GM19328 (cell line): ENCODE measurements around the gene AP1M1.
"Not testable (repeated sequence)": the region's sequence is repeated elsewhere in the genome, so short reads cannot be mapped to it uniquely, and the experiment has no call there.

ENCODE experiments used
- ATAC-seq: cut with Tn5 transposase; IDR thresholded peaks from one replicate; pipeline ENCODE4 v1.9.1; 2021; ENCODE audit warnings: mild to moderate bottlenecking, moderate library complexity; ENCODE audit not compliant: unreplicated experiment

AP1M1 gene

DNA sequence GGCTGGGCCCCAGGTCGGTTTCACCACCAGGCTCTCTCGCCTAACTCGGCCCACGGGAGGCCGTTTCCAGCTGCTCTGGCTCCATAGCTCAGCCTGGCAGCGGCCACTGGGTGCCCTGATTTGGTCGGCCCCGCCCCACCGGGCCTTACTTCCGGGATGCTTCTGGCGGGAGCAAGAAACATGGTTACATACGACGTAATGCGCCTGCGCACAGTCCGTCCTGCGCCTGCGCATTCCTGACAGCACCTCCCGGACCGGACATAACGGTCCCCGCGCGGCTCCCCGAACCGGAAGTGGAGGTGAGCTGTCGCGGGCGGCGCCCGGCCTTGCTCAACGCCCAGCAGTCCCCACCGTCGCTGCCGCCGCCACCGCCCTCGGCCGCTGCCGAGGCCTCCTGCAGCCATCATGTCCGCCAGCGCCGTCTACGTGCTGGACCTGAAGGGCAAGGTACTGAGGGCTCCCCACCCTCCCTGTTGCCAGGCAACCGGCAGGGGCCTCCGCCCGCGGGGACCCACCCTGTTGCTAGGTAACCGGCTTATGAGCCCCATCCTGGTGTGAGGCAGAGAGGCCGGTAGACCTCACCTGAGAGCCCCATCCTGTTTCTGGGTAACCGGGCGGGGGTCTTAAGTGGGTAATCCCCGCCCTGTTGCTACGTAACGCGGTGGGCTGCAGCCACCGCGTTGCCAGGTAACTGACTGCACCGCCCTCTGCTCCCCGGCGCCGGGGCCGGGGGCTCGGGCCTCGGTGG lies at the start of gene AP1M1:
Gene AP1M1 (plus strand): TSS at position 290 of the 748 bp plus-strand sequence. CDS start 116 bp downstream, at position 406.
- peak; percentile 76 for ATAC-seq

GRCh38 chr19:16148443-16149229 lies 49.1 kb upstream of the AP1M1 start:
- no peak for ATAC-seq

DNA sequence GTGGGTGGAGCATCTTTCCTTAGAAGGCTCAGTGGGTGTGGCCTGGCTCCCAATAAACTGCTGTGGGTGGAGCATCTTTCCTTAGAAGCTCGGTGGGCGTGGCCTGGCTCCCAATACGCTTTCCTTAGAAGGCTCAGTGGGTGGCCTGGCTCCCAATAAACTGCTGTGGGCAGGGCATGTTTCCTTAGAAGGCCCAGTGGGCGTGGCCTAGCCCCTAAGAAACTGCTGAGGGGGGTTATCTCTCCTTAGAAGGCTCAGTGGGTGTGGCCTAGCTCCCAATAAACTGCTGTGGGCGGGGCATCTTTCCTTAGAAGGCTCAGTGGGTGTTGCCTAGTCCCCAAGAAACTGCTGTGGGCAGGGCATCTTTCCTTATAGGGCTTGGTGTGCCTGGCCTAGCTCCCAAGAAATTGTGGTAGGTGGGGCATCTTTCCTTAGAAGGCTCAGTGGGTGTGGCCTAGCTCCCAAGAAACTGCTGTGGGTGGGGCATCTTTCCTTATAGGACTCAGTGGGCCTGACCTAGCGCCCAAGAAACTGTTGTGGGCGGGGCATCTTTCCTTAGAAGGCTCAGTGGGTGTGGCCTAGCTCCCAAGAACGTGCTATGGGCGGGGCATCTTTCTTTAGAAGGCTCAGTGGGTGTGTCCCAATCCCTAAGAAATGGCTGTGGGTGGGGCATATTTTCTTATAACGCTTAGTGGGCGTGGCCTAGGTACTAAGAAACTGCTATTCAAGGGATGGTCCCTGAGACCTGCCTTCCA lies 44.0 kb upstream of the AP1M1 start:
- no peak for ATAC-seq

DNA sequence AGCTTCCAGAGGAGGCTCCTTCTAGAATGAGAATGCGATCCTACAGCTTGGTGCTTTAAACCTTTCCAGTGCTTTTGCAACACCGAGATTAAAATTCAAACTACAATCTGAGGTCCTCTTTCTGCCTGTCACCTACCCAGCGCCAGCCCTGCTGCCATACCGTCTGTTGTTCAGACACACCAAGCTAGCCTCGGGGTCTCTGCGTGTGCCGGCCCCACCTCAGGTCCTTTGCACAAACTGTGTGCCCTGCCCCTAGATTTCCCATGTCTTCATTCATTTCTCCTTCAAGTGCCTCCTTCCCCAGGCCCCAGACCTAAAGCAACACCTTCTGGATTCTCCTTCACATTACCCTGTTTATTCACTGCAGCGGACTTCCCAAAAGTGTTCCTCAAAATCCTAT lies 43.2 kb upstream of the AP1M1 start:
- ATAC-seq, result no peak

DNA sequence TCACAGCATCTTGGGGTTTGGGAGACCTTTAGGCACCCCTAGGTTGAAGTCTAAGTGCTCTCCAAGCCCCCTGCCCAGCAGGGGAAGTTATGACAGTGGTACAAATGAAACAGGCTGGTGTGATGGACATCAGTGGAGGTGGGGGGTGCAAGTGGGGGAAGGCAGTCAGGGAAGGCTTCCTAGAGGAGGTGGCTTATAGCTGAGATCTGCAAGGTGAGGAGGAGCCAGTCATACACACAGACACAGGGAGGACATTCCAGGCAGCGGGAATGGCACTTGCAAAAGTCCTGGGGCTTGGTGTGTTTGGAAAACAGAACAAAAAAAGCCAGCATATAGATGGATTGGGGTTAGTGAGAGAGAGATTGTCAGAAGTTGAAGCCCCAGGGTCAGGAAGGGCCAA lies 42.6 kb upstream of the AP1M1 start:
- no peak for ATAC-seq

GRCh38 chr19:16156904-16157303 lies 40.8 kb upstream of the AP1M1 start:
- no peak for ATAC-seq

DNA sequence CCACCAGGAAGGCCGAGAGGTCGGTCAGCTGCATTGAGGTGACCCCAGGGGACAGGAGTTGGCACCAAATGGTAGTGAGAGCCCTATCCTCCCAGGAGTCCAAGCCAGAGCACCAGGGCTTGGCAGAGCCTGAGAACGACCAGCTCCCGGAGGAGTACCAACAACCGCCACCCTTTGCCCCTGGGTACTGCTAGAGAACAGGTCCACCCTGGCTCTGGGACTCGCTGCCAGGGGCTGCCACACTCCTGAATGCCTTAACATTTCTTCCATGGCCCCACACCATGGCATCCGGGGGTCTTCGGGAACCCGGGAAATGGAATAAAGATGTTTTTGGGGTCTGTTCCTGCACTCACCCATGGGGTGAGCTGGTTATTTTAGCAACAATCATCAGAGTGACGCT lies 40.1 kb upstream of the AP1M1 start:
- no peak for ATAC-seq

DNA sequence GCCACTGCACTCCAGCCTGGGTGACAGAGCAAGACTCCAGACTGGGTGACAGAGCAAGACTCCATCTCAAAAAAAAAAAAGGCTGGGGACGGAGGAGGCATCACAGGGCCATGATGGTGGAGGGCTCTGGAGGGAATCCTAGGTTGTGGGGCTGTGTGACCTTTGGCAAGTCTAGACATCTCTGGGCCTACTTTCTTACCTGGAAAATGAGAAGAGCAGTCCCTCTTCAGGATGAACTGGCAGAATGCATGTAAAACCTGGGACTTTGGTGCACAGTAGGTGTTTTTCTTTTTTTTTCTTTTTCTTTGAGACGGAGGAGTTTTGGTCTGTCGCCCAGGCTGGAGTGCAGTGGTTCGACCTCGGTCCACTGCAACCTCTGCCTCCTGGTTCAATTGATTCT lies 38.1 kb upstream of the AP1M1 start:
- no peak for ATAC-seq

- no peak for ATAC-seq
These were observed 37.2 kb upstream of the AP1M1 start for GRCh38 chr19:16160445-16160942.

- ATAC-seq, result no peak
These were observed 36.7 kb upstream of the AP1M1 start for GRCh38 chr19:16160943-16161560.

DNA sequence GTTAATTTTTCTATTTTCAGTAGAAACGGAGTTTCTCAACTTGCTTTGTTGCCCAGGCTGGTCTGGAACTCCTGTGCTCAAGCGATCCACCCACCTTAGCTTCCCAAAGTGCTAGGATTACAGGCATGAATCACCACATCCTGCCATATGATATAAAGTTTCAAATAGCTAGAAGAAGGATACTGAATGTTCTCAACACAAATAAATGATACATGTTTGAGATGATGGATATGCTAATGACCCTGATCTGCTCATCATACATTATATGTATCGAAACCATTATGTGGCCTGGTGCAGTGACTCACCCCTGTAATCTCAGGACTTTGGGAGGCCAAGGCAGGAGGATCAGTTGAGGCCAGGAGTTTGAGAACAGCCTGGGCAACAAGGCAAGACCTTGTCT lies 35.9 kb upstream of the AP1M1 start:
- ATAC-seq, result no peak

DNA sequence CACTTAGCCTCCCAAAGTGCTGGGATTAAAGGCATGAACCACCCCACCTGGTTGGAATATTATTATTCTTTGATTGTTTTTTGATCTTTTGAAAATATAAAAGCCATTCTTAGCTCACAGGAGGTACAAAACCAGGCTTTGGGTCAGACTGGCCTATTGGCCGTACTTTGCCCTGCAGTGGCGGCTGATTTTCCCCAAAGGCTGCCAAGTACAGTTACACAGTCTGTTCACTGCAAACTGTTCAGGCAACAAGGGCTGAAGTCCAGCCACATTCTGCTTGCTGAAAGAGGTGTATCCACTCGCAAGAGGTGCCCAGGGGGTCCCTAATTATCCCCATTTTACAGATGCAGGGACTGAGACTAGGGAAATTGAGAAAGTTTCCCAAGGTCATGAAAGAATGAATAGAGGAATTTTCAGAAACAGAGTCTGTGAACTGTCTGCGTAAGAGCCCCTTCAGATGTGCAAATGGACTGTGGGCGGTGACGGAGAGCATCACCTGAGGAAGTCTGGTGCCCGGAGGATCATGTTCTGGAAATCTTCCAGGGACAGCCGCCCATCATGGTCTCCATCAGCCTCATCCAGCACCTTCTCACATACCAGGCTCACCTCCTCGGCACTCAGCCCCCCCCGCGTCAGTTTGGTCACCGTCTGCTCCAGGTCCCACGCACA lies 33.4 kb upstream of the AP1M1 start:
- ATAC-seq, result no peak

GRCh38 chr19:16166417-16166816 lies 31.3 kb upstream of the AP1M1 start:
- ATAC-seq, result no peak

DNA sequence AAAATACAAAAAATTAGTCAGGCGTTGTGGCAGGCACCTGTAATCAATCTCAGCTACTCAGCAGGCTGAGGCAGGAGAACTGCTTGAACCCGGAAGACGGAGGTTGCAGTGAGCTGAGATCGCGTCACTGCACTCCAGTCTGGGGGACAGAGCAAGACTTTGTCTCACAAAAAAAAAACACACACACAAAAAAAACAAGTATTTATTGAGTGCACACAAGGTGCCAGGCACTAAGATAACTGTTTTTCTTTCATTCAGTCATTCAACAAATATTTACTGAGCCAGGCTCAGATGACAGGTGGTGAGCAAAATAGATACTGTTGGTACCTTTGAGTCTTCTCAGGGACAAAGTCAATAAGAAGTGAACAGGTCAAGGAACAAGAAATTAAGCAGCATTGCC lies 30.7 kb upstream of the AP1M1 start:
- no peak for ATAC-seq

- no peak for ATAC-seq
These were observed 29.1 kb upstream of the AP1M1 start for GRCh38 chr19:16168465-16169081.

DNA sequence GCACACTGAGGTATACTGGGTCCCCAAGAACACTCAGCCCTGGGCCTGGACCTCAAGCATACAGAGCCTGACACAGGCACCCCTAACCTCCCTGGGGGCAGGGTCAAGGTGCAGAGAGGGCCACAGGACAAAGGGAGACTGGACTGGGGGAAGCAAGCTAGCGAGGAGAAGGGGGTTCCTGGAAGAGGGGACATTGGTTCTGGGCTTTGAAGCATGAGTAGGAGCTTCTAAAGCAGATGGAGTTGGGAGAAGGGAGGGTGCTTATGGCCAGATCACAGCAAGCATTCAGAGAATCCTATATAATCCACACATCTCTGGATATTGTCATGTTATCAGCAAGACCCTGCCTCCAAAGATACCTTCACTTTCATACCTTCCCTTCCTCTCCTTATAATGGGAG lies 27.6 kb upstream of the AP1M1 start:
- ATAC-seq, result no peak

- no peak for ATAC-seq
These were observed 21.8 kb upstream of the AP1M1 start for GRCh38 chr19:16175954-16176353.

GRCh38 chr19:16178866-16179265 lies 18.8 kb upstream of the AP1M1 start:
- ATAC-seq, result not testable (repeated sequence)

GRCh38 chr19:16180611-16181010 lies 17.1 kb upstream of the AP1M1 start:
- ATAC-seq, result no peak

GRCh38 chr19:16184665-16185122 lies 13.0 kb upstream of the AP1M1 start:
- no peak for ATAC-seq
